ENCODE data around the gene UTY. TPM values are rescaled to one million over a fixed set of nuclear protein-coding genes. Genes with fewer than 3 reads are reported as not detected.

The UTY gene
- total and polyA plus RNA-seq, 4 donors = 2.2 to 24.3 TPM; not detected in 2

DNA sequence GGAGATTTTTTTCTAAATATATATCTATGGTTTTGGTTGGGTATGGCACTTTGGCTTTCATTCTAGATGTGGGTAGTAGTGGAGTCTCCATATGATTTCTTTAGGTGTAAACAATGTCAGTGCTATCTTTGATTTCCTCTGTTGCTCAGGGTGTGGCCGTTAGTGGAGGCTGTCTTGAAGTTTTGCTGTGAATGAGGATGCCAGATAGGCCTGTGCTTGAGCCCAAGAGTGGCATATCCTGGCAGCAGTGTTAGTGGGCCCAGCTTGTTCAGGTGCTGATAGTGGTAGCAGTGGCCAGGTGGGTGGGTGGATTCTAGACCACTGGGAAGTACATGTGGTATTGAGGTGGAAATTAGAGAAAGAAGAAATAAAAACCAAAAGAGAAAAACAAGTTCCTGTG, 8.9 kb upstream of the UTY start:
- no peaks in the 10 kb centered on the region for H3K9me3 ChIP-seq (ENCODE audit: control insufficient read depth in 4 of 4, low read length in 3 of 4)
- no peak for TF ChIP-seq RXRA (IDR thresholded peaks at IDR 0.05)
- H3K27me3 ChIP-seq (ENCODE audit: control insufficient read depth in 4 of 4, insufficient read depth in 4 of 4, low read length in 3 of 4) = no peaks in the 10 kb centered on the region
- H3K27ac ChIP-seq (ENCODE audit: low read depth in 1 of 2, low read length in 2 of 2) = no peak overlapping the region
- H3K9ac ChIP-seq (ENCODE audit: low read depth in 1 of 2, low read length in 2 of 2) = no peak overlapping the region
- H3K4me3 ChIP-seq (ENCODE audit: low read depth in 1 of 3, low read length in 3 of 3) = no peak overlapping the region
- DNase-seq (ENCODE audit: low spot score) = no peak
- H3K4me1 ChIP-seq (ENCODE audit: control insufficient read depth in 4 of 4, insufficient read depth in 4 of 4, low read length in 3 of 4) = peaks cover 0 to 4% (median 0%) of the 10 kb centered on the region in 4 donors
- 72% methylated on average over 1 of the region's 1 CpG for WGBS
- H3K36me3 ChIP-seq (ENCODE audit: control insufficient read depth in 4 of 4, insufficient read depth in 3 of 4, low read depth in 1 of 4, low read length in 3 of 4) = no peaks in the 10 kb centered on the region

DNA sequence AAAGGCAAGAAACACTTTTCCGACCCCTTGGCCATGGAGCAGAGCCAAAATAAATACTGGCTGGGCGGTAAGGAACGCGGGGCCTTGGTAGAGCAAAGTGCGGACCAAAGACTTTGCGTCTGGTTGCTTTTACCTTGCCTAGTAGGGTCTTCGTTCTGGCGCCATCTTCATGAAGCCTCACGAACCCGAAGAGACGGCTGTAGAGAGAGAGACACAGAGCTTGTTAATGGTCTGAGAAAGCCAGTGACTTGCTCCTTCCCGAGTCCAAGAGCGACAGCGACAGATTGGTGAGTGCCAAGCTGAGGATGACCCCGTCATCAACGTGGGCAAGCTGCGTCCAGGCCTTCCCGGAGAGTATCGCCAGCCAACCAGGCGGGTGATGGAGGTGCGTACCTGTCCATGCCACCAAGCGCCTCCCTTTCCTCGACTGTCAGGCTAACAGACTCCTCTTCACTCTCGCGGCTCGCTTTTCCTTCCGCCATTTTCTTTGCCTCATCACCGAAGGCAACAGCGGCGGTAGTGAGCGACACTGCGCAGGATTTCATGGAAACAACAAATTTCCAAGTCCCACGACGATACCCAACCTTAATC, 617 bp downstream of the UTY start:
- Histone ChIP-seq H3K27ac (ENCODE audit: low read depth in 1 of 2, low read length in 2 of 2) (peak overlapping the region in 1 of 2 donors; percentile 86), H3K4me3 (ENCODE audit: low read depth in 1 of 3, low read length in 3 of 3) (peak overlapping the region in 2 of 3 donors; percentile 57 to 62), H3K36me3 (ENCODE audit: control insufficient read depth in 4 of 4, insufficient read depth in 3 of 4, low read depth in 1 of 4, low read length in 3 of 4) (peaks cover 0 to 3% (median 0%) of the 10 kb centered on the region in 4 donors), H3K9me3 (ENCODE audit: control insufficient read depth in 4 of 4, low read length in 3 of 4) (no peaks in the 10 kb centered on the region), H3K27me3 (ENCODE audit: control insufficient read depth in 4 of 4, insufficient read depth in 4 of 4, low read length in 3 of 4) (no peaks in the 10 kb centered on the region), H3K4me1 (ENCODE audit: control insufficient read depth in 4 of 4, insufficient read depth in 4 of 4, low read length in 3 of 4) (no peaks in the 10 kb centered on the region), H3K9ac (ENCODE audit: low read depth in 1 of 2, low read length in 2 of 2) (peak overlapping the region in 1 of 2 donors; percentile 91)
- under 1% methylated on average over 34 of the region's 34 CpGs for WGBS
- DNase-seq (ENCODE audit: low spot score) = peak; percentile 58
- TF ChIP-seq EGR1 (IDR thresholded peaks at IDR 0.05; ENCODE audit: low read depth in 2 of 2) (no peak), FOXA2 (IDR thresholded peaks at IDR 0.05) (no peak), NR2F2 (IDR thresholded peaks at IDR 0.05) (no peak), RXRA (IDR thresholded peaks at IDR 0.05) (no peak), FOXA1 (IDR thresholded peaks at IDR 0.05) (no peak), GABPA (IDR thresholded peaks at IDR 0.05 in 1 of 2, conservative IDR thresholded peaks at IDR 0.05 in 1 of 2) (no peak), HNF4A (conservative IDR thresholded peaks at IDR 0.05) (no peak), HNF4G (IDR thresholded peaks at IDR 0.05) (no peak), RAD21 (IDR thresholded peaks at IDR 0.05) (no peak), SP1 (IDR thresholded peaks at IDR 0.05) (no peak), YY1 (IDR thresholded peaks at IDR 0.05) (no peak)
- TF ChIP-seq, protein P1, sequence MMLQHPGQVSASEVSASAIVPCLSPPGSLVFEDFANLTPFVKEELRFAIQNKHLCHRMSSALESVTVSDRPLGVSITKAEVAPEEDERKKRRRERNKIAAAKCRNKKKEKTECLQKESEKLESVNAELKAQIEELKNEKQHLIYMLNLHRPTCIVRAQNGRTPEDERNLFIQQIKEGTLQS (IDR thresholded peaks at IDR 0.05) = no peak
- TF ChIP-seq, protein P2, sequence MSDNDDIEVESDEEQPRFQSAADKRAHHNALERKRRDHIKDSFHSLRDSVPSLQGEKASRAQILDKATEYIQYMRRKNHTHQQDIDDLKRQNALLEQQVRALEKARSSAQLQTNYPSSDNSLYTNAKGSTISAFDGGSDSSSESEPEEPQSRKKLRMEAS (IDR thresholded peaks at IDR 0.05) = no peak
- TF ChIP-seq, protein P3, sequence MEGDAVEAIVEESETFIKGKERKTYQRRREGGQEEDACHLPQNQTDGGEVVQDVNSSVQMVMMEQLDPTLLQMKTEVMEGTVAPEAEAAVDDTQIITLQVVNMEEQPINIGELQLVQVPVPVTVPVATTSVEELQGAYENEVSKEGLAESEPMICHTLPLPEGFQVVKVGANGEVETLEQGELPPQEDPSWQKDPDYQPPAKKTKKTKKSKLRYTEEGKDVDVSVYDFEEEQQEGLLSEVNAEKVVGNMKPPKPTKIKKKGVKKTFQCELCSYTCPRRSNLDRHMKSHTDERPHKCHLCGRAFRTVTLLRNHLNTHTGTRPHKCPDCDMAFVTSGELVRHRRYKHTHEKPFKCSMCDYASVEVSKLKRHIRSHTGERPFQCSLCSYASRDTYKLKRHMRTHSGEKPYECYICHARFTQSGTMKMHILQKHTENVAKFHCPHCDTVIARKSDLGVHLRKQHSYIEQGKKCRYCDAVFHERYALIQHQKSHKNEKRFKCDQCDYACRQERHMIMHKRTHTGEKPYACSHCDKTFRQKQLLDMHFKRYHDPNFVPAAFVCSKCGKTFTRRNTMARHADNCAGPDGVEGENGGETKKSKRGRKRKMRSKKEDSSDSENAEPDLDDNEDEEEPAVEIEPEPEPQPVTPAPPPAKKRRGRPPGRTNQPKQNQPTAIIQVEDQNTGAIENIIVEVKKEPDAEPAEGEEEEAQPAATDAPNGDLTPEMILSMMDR (IDR thresholded peaks at IDR 0.05; ENCODE audit: low read depth, low read length, missing input control) = no peak
- TF ChIP-seq, protein P4, sequence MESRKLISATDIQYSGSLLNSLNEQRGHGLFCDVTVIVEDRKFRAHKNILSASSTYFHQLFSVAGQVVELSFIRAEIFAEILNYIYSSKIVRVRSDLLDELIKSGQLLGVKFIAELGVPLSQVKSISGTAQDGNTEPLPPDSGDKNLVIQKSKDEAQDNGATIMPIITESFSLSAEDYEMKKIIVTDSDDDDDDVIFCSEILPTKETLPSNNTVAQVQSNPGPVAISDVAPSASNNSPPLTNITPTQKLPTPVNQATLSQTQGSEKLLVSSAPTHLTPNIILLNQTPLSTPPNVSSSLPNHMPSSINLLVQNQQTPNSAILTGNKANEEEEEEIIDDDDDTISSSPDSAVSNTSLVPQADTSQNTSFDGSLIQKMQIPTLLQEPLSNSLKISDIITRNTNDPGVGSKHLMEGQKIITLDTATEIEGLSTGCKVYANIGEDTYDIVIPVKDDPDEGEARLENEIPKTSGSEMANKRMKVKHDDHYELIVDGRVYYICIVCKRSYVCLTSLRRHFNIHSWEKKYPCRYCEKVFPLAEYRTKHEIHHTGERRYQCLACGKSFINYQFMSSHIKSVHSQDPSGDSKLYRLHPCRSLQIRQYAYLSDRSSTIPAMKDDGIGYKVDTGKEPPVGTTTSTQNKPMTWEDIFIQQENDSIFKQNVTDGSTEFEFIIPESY (IDR thresholded peaks at IDR 0.05) = no peak
- TF ChIP-seq, protein P5, sequence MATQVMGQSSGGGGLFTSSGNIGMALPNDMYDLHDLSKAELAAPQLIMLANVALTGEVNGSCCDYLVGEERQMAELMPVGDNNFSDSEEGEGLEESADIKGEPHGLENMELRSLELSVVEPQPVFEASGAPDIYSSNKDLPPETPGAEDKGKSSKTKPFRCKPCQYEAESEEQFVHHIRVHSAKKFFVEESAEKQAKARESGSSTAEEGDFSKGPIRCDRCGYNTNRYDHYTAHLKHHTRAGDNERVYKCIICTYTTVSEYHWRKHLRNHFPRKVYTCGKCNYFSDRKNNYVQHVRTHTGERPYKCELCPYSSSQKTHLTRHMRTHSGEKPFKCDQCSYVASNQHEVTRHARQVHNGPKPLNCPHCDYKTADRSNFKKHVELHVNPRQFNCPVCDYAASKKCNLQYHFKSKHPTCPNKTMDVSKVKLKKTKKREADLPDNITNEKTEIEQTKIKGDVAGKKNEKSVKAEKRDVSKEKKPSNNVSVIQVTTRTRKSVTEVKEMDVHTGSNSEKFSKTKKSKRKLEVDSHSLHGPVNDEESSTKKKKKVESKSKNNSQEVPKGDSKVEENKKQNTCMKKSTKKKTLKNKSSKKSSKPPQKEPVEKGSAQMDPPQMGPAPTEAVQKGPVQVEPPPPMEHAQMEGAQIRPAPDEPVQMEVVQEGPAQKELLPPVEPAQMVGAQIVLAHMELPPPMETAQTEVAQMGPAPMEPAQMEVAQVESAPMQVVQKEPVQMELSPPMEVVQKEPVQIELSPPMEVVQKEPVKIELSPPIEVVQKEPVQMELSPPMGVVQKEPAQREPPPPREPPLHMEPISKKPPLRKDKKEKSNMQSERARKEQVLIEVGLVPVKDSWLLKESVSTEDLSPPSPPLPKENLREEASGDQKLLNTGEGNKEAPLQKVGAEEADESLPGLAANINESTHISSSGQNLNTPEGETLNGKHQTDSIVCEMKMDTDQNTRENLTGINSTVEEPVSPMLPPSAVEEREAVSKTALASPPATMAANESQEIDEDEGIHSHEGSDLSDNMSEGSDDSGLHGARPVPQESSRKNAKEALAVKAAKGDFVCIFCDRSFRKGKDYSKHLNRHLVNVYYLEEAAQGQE (IDR thresholded peaks at IDR 0.05) = no peak
